Stimulated activated memory B cell treated with anti-CD40 and anti-IgM and Interleukin-4, amounts not matched to agents 10 μg/mL and 1 μg/mL and 100 μg/mL, for 72 hours (primary cell): ENCODE results near the gene ZNF750.

ENCODE experiments used
- ATAC-seq: fragments of 150-1000 bp; cut with Tn5 transposase; 2 replicates; pipeline ENCODE4 v1.10.0; 2021
- H3K27ac Mint-ChIP-seq: one replicate; pipeline ENCODE4 v1.8.0; 2022; ENCODE audit warnings: mild to moderate bottlenecking, mixed read lengths
- H3K27me3 Mint-ChIP-seq: one replicate; pipeline ENCODE4 v1.8.0; 2022; ENCODE audit warnings: mixed read lengths
- H3K36me3 Mint-ChIP-seq: one replicate; pipeline ENCODE4 v1.8.0; 2022; ENCODE audit warnings: mixed read lengths
- H3K4me1 Mint-ChIP-seq: one replicate; pipeline ENCODE4 v1.8.0; 2022; ENCODE audit warnings: mixed read lengths
- H3K4me3 Mint-ChIP-seq: one replicate; pipeline ENCODE4 v1.8.0; 2022; ENCODE audit warnings: mild to moderate bottlenecking, moderate library complexity, mixed read lengths
- H3K9me3 Mint-ChIP-seq: one replicate; pipeline ENCODE4 v1.8.0; 2022; ENCODE audit warnings: mixed read lengths

ZNF750 gene

DNA sequence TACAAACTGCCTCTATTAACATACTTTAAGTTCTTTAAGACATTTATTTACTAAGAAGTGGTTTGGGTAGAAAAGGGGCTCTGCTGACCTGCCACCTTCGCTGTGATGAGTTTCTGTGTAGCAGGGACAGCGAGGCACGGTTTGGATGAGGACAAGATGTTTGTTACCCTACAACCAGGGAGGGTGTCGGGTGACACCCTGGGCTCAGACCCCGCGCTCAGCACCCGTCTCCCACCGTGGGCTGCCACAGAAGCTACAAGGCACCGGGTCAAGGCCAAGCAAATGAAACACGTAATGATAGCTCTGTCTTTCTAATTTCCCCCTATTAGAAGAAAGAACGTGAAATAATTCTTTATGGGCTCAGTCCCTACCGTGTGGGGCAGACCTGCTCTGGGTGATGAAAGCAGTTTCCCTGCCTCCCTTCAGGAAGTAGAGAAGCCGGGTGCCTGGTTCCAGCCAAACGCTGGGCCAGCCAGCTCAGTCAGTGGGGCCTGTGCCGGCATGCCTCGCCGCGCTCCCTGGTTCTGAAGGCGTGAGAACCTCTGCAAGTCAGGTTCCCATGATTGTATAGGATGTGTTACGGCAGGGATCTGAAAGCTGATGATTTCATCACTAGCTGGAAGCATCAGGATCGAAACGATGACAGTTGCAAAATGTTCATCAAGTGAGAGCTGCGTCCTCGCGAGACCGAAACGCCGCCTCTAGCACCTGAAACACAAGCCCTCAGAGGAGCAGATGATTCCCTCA lies 3.9 kb downstream of the ZNF750 start:
- Mint-ChIP-seq H3K27ac (no peak overlapping the region), H3K9me3 (no peaks in the 10 kb centered on the region), H3K4me3 (no peak overlapping the region), H3K27me3 (no peaks in the 10 kb centered on the region), H3K4me1 (no peaks in the 10 kb centered on the region), H3K36me3 (peaks cover 24% of the 10 kb centered on the region)
- no peak for ATAC-seq

DNA sequence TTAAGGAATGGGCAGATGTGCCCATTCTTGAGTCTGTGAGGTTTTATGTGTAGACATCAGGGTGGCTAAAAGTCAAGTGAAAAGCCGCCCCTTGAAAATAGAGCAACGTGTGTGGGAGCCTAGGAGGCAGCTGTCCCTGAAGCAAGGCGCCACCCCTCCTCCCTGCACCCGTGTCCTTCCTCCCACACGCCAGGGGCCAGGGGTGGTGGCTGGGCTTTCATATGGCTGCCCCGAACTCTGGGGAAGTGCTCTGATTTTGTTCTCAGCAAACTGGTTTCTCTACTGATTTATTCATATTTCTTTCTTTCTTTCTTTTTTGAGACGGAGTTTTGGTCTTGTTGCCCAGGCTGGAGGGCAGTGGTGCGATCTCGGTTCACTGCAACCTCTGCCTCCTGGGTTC lies 4.7 kb downstream of the ZNF750 start:
- no peak for ATAC-seq
- H3K27ac Mint-ChIP-seq = no peak overlapping the region
- H3K4me1 Mint-ChIP-seq = no peaks in the 10 kb centered on the region
- H3K27me3 Mint-ChIP-seq = no peaks in the 10 kb centered on the region
- H3K4me3 Mint-ChIP-seq = no peak overlapping the region
- H3K9me3 Mint-ChIP-seq = no peaks in the 10 kb centered on the region
- peaks cover 25% of the 10 kb centered on the region for H3K36me3 Mint-ChIP-seq

DNA sequence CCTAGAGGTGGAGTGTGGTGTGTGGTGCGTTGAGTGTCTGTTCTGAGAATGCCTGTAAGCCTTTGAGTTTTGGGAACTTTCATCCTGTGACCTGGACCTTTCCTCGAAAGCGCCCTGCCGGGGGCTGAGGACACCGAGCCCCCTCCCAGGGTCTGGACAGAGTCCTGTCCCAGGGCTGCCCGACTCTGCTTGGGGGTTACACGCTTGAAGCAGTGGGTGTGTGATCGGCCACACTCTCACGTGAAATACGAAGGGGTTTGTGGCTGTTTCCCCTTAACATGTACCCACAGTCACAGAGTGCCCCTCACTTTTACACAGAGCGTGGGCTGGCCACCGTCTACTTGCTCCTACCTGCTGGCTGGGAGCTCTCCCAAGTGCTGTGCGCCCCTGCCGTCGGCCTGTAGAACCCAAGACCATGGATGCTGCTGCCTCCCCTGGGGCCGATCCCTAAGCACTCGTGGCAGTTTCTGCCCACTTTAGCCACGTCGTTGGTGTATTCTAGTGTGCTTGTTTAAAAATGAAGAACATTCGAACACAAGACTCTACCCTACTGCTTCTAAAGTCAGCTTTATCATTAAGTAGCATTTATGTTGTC lies 6.8 kb downstream of the ZNF750 start:
- no peak overlapping the region for H3K27ac Mint-ChIP-seq
- peaks cover 9% of the 10 kb centered on the region for H3K4me1 Mint-ChIP-seq
- peaks cover 39% of the 10 kb centered on the region for H3K36me3 Mint-ChIP-seq
- no peak for ATAC-seq
- H3K9me3 Mint-ChIP-seq = no peaks in the 10 kb centered on the region
- H3K4me3 Mint-ChIP-seq = no peak overlapping the region
- H3K27me3 Mint-ChIP-seq = no peaks in the 10 kb centered on the region

DNA sequence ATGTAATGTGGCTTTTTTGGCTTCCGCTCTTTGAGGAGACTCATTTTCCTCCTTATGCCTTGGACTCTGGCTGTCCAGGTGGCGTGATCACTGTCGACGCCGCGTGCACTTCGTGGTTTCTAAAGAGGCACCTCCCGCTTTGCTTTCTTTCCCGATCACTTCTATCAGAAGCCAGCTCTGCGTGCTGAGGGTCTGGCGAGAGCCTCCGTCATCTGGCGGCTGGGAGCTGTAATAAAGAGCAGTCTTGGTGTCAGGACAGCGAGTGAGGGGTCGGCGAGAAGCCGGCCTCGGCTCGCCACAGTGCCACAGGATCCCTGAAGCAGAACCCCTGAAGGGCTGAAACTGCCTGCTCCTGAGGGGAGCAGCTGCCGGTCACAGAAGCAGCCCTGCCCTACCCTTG lies 7.4 kb downstream of the ZNF750 start:
- Mint-ChIP-seq H3K27ac (no peak overlapping the region), H3K27me3 (no peaks in the 10 kb centered on the region), H3K4me3 (no peak overlapping the region), H3K9me3 (no peaks in the 10 kb centered on the region), H3K4me1 (peaks cover 9% of the 10 kb centered on the region), H3K36me3 (peaks cover 45% of the 10 kb centered on the region)
- ATAC-seq = no peak

DNA sequence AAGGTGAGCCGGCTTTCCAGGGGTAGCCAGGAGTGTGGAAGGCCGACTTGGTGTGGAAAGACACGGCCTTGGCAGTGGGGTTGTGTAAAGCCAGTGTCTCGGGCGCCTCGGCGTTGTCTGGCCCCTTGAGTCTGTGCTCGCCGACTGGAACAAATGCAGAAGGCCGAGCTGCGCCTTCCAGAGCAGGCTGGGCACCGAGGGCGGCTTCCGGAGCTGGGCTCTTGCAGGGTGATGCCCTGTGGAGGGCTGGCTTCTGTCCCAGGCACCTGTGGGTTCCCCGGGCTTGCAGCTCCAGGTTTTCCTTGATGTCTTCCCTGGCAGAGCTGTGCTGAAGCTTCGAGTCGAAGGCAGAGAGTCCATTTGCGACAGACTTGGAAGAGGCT lies 8.0 kb downstream of the ZNF750 start:
- H3K4me1 Mint-ChIP-seq = peaks cover 9% of the 10 kb centered on the region
- ATAC-seq = no peak
- no peaks in the 10 kb centered on the region for H3K27me3 Mint-ChIP-seq
- peaks cover 50% of the 10 kb centered on the region for H3K36me3 Mint-ChIP-seq
- H3K4me3 Mint-ChIP-seq = no peak overlapping the region
- H3K9me3 Mint-ChIP-seq = no peaks in the 10 kb centered on the region
- no peak overlapping the region for H3K27ac Mint-ChIP-seq

DNA sequence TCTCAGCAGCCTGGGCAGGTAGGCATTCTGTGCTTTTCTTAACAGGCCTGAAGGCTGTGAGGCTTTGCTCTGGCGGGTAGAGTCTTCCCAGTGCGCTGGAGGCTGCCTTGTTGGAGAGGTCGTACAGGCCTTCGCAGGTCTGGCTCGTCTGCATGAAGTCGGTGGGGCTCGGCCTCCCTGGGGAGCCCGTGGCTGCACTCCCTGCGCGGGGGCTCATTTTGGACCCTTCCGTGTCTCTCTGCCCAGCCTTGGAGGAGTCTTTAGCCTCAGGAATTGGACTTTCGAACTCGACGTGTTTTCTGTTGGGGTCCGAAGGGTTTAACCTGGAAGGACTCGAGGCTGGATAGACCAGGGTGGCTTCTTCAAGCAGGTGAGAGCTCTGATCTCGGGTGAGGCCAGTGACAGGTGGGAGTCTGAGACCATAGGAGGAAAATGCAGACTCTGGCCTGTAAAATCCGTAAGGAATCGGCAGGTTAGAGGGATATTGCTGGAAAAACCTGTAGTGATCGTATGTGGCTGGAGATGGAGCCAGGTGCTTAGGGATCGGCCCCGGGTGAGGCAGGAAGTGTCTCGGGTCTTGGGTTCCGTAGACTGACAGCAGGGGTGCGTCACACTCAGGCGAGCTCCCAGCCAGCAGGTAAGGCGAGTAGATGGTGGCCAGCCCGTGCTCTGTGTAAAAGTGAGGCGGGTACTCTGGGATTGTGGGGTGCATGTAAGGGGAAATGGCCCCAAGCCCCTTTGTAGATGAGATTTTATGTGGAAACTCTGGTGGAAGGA lies 8.6 kb downstream of the ZNF750 start:
- peaks cover 9% of the 10 kb centered on the region for H3K4me1 Mint-ChIP-seq
- H3K27ac Mint-ChIP-seq = no peak overlapping the region
- peaks cover 50% of the 10 kb centered on the region for H3K36me3 Mint-ChIP-seq

DNA sequence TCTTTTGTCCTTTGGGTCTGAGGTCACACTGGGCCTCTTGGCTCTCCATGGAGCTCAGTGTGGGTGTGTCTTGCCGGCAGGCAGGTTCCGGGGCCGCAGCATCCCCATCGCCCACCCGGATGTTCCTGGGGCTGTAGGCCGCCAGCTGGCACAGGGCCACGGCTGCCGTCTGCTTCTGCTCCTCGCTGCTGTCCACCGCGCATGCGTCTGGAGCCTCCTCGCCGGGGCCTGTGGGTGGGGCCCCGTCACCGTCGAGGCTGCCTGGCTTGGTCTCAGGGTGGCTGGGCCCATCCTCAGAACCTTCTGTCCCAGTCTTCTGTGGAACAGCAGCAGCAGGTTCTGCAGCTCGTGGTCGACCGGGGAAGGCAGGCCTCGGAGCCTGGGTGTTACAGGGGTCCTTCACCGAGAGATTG lies 9.6 kb downstream of the ZNF750 start:
- Mint-ChIP-seq H3K4me1 (peaks cover 9% of the 10 kb centered on the region), H3K9me3 (no peaks in the 10 kb centered on the region), H3K27me3 (no peaks in the 10 kb centered on the region), H3K27ac (no peak overlapping the region), H3K4me3 (no peak overlapping the region), H3K36me3 (peaks cover 50% of the 10 kb centered on the region)
- no peak for ATAC-seq

More for the DNA sequence above, 8.6 kb downstream of the ZNF750 start:
- no peaks in the 10 kb centered on the region for H3K27me3 Mint-ChIP-seq
- ATAC-seq = no peak
- H3K9me3 Mint-ChIP-seq = no peaks in the 10 kb centered on the region
- no peak overlapping the region for H3K4me3 Mint-ChIP-seq

DNA sequence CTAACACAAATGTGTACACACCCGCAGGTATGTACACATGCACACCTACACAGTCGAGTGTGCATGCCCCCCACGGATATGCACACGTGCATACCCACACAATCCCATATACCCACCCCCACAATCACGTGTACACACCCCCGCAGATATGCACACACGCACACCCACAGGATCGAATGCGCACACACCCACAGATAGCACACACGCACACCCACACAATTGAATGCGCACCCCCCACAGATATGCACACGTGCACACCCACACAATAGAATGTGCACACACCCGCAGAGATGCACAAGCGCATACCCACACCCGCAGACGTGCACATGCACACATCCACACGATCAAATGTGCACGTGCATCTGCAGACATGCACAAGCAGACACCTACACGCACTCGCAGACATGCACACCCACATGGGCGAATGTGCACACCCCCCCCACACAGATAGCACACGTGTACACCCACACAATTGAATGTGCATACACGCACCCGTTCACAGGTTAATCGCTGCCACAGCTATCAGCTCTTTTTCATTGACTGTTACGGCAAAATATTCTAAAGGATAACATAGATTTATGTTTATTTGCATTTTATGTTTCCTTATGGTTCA lies 10.8 kb downstream of the ZNF750 start:
- no peak overlapping the region for H3K27ac Mint-ChIP-seq
- no peak for ATAC-seq
- H3K4me3 Mint-ChIP-seq = no peak overlapping the region
- H3K4me1 Mint-ChIP-seq = peaks cover 9% of the 10 kb centered on the region
- H3K9me3 Mint-ChIP-seq = no peaks in the 10 kb centered on the region
- peaks cover 59% of the 10 kb centered on the region for H3K36me3 Mint-ChIP-seq
- H3K27me3 Mint-ChIP-seq = no peaks in the 10 kb centered on the region

DNA sequence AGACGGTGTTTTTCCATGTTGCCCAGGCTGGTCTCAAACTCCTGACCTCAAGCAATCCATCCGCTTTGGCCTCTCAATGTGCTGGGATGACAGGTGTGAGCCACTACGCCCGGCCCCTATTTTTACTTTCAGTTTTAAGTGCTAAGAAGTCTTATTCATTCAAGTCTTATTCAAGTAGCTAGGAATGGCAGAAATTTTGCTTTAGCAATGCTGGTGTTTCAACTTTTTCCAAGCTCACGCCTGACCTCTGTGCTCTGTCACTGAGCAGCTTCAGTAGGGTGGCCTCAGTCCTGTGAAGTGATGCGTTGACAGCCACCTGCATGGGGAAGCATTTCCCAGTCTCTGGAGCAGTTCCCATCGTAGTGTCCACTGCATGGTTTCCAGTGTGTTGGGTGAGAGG lies 12.9 kb downstream of the ZNF750 start:
- peaks cover 55% of the 10 kb centered on the region for H3K36me3 Mint-ChIP-seq
- no peak for ATAC-seq
- no peak overlapping the region for H3K27ac Mint-ChIP-seq
- no peaks in the 10 kb centered on the region for H3K9me3 Mint-ChIP-seq
- no peak overlapping the region for H3K4me3 Mint-ChIP-seq
- H3K27me3 Mint-ChIP-seq = no peaks in the 10 kb centered on the region
- H3K4me1 Mint-ChIP-seq = peaks cover 14% of the 10 kb centered on the region

DNA sequence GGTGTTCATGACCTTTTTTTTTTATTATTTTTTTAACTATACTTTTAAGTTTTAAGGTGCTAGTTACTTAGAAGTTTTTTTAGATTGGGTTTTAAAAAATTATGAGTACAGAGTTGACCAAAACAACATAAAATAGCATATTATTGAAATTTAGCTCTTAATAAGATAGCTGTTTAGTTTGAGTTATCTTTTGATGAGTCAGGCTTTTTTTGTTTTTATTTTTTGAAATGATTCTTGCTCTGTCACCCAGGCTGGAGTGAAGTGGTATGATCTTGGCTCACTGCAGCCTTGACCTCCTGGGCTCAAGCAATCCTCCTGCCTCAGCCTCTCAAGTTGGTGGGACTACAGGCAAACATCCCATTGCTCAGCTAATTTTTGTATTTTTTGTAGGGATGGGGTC lies 13.6 kb downstream of the ZNF750 start:
- Mint-ChIP-seq H3K36me3 (peaks cover 52% of the 10 kb centered on the region), H3K27me3 (no peaks in the 10 kb centered on the region), H3K4me1 (peaks cover 14% of the 10 kb centered on the region), H3K4me3 (no peak overlapping the region), H3K9me3 (no peaks in the 10 kb centered on the region), H3K27ac (no peak overlapping the region)
- ATAC-seq = no peak

DNA sequence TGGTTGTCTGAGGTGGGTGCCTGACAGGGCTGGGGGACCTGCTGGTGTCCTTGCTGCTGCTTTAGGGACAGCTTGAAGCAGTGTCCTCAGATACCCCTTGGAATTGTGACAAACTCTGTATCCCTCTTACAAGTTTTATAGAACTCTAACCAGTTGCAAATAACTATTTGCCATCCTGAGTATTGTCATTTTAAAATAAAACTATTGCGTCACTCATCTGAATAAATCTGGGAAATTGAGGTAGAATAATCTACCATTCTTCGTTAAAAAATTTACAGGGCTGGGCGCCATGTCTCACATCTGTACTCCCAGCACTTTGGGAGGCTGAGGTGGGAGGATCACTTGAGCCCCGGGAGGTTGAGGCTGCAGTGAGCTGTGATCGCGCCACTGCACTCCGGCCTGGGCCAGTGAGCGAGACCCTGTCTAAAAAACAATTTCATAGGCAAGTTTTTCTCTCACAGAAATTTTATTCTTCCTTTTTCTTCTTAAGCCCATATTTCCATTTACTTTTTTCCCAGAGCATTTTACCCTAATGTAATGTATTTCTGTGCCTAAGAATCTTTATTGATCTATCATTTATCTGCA lies 14.2 kb downstream of the ZNF750 start:
- no peak for ATAC-seq
- H3K27ac Mint-ChIP-seq = no peak overlapping the region
- H3K27me3 Mint-ChIP-seq = no peaks in the 10 kb centered on the region
- no peak overlapping the region for H3K4me3 Mint-ChIP-seq
- peaks cover 54% of the 10 kb centered on the region for H3K36me3 Mint-ChIP-seq
- H3K4me1 Mint-ChIP-seq = peaks cover 14% of the 10 kb centered on the region
- peaks cover under 1% of the 10 kb centered on the region for H3K9me3 Mint-ChIP-seq

DNA sequence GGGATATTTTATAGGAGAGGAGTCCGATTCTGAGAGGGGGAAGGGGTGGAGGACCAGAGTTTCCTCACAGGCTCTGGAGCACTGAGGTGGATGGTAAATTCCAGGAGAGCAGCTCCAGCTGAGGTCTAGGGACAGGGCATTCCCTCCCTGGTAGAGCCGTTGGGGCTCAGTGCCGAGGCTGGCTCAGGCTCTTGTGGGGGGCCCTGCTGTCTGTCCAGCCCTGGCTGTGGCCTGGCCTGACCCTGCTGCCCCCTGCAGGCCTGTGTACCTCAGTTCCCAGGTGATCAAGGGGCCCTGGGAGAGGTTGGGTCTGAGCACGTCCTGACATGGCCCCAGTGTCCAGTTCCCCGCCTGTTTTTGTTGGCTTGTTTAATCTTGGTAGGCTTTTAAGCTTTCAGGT lies 16.8 kb downstream of the ZNF750 start:
- H3K4me3 Mint-ChIP-seq = no peak overlapping the region
- no peak for ATAC-seq

DNA sequence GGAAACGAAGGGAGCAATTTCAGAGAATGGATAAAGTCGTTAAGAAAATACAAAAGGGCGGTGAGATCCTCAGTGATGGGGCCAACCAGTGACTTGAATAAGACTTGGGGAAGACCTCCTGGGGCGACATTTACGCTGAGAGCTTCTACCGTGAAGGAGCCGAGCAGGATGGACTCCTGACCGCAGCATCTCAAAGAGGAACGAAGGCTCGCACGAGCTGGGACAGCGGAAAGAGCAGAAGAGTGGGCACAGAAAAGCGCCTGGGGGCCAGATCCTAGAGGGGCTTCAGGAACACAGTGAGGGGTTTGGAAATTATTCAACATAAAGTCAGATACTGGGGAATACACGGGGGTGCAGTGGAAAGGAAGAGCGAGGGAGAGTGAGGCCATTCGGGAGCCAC lies 17.5 kb downstream of the ZNF750 start:
- peaks cover 5% of the 10 kb centered on the region for H3K9me3 Mint-ChIP-seq
- H3K4me1 Mint-ChIP-seq = peaks cover 24% of the 10 kb centered on the region
- no peaks in the 10 kb centered on the region for H3K27me3 Mint-ChIP-seq
- no peak overlapping the region for H3K27ac Mint-ChIP-seq
- no peak for ATAC-seq
- H3K36me3 Mint-ChIP-seq = peaks cover 52% of the 10 kb centered on the region
- H3K4me3 Mint-ChIP-seq = no peak overlapping the region

More for the DNA sequence above, 16.8 kb downstream of the ZNF750 start:
- H3K27me3 Mint-ChIP-seq = no peaks in the 10 kb centered on the region
- no peak overlapping the region for H3K27ac Mint-ChIP-seq
- H3K9me3 Mint-ChIP-seq = peaks cover 5% of the 10 kb centered on the region
- peaks cover 18% of the 10 kb centered on the region for H3K4me1 Mint-ChIP-seq
- H3K36me3 Mint-ChIP-seq = peaks cover 53% of the 10 kb centered on the region

DNA sequence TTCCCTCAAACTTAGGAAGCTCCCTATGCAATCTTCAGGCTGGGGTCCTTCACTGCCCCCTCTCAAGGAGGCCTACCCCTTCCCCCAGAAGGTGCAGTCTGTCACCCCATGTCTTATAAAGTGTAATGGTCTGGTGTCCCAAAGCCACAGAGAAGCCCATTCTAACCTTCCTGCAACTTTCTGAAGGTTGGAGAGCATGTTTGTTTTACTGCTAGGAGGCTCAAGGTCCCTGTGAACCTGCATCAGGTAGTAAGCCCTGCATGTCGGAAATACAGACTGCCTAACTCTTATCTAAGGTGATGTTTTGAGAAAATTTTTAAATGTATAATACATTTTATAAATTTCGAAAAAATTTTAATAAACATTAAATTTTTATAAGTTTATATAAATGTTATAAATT lies 18.3 kb downstream of the ZNF750 start:
- no peak overlapping the region for H3K4me3 Mint-ChIP-seq
- peaks cover 24% of the 10 kb centered on the region for H3K4me1 Mint-ChIP-seq
- ATAC-seq = no peak
- H3K36me3 Mint-ChIP-seq = peaks cover 48% of the 10 kb centered on the region
- H3K27me3 Mint-ChIP-seq = no peaks in the 10 kb centered on the region
- H3K27ac Mint-ChIP-seq = no peak overlapping the region
- H3K9me3 Mint-ChIP-seq = peaks cover 5% of the 10 kb centered on the region
